Stimulated activated effector memory CD8-positive, alpha-beta T cell treated with anti-CD3 and anti-CD28 coated beads, Interleukin-12 subunit alpha, Interleukin-12 subunit beta, amount 100 ng/mL, for 72 hours (primary cell): Measurements from ENCODE around the gene NAIP.
"Not testable (repeated sequence)": the region's sequence is repeated elsewhere in the genome, so short reads cannot be mapped to it uniquely, and the experiment has no call there.

Experiments used
- ATAC-seq: fragments of 150-1000 bp; cut with Tn5 transposase; 2 replicates; pipeline ENCODE4 v1.10.0; 2021
- DNase-seq, 2 donors: peaks; one replicate each; pipeline ENCODE4 v3.0.0; 2021 to 2022; ENCODE audit warnings: low spot score in 2 of 2
- H3K27ac Mint-ChIP-seq: one replicate; pipeline ENCODE4 v1.8.0; 2022; ENCODE audit warnings: mild to moderate bottlenecking, mixed read lengths
- H3K36me3 Mint-ChIP-seq: one replicate; pipeline ENCODE4 v1.8.0; 2022; ENCODE audit warnings: mild to moderate bottlenecking, mixed read lengths
- H3K4me1 Mint-ChIP-seq: one replicate; pipeline ENCODE4 v1.8.0; 2022; ENCODE audit warnings: mixed read lengths
- H3K4me3 Mint-ChIP-seq: one replicate; pipeline ENCODE4 v1.8.0; 2022; ENCODE audit warnings: mild to moderate bottlenecking, mixed read lengths
- H3K9me3 Mint-ChIP-seq: one replicate; pipeline ENCODE4 v1.8.0; 2022; ENCODE audit warnings: mixed read lengths

Gene NAIP

GRCh38 chr5:71025289-71025953 is at the start of gene NAIP:
TSS of gene NAIP (minus strand) at chr5:71025339. CDS start at chr5:71012915, 12,424 bp downstream.
- not testable (repeated sequence) for H3K36me3 Mint-ChIP-seq, H3K4me3 Mint-ChIP-seq, DNase-seq, ATAC-seq, H3K9me3 Mint-ChIP-seq, H3K4me1 Mint-ChIP-seq, H3K27ac Mint-ChIP-seq

GRCh38 chr5:71067262-71067928 is 42.3 kb upstream of the NAIP start, which contains the start of gene GTF2H2:
TSS of gene GTF2H2 (minus strand) at chr5:71067676. CDS start at chr5:71062763, 4,913 bp downstream.
- not testable (repeated sequence) for H3K4me1 Mint-ChIP-seq, H3K4me3 Mint-ChIP-seq, H3K27ac Mint-ChIP-seq, H3K9me3 Mint-ChIP-seq, H3K36me3 Mint-ChIP-seq, DNase-seq
- peak; percentile 100 for ATAC-seq

DNA sequence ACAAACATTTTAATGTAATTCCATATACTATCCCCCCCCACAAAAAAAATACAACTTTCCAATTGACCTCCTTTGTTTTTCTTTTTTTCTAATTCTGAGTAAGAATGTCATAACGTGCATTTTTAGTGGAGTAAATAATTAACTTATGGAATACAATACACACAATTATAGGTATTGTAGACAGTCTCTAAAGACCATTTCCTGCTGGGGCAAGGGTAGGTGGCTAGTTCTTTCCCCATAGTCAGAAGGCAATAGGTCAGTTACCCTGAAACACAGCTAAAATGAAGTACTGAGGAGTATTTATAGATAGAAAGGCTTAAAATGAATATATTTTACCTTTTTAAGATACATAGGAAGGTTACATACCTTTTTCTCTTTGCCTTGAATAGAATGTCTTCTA is 36.2 kb upstream of the NAIP start:
- H3K9me3 Mint-ChIP-seq, ATAC-seq, DNase-seq, H3K27ac Mint-ChIP-seq, H3K4me3 Mint-ChIP-seq, H3K4me1 Mint-ChIP-seq, H3K36me3 Mint-ChIP-seq: not testable (repeated sequence)

DNA sequence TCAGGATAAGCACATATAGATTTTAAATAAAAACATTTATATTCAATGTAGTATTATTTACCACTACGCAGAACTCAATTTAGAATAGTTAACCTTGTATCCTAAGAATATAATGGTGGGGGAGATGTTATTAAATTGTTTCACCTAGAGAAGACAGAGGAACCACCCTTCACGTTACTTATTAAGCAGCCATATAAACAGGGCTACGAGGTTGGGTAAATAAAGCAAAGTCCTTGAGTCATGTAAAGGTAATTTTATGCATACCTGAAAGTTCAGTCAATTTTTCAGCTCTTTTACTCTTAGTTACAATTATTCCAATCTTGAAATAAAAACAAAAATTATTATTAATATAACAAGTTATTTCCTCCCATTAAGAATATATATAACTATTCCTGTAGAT is 34.3 kb upstream of the NAIP start:
- H3K4me1 Mint-ChIP-seq, H3K27ac Mint-ChIP-seq, H3K36me3 Mint-ChIP-seq, DNase-seq, H3K9me3 Mint-ChIP-seq, ATAC-seq, H3K4me3 Mint-ChIP-seq: not testable (repeated sequence)

DNA sequence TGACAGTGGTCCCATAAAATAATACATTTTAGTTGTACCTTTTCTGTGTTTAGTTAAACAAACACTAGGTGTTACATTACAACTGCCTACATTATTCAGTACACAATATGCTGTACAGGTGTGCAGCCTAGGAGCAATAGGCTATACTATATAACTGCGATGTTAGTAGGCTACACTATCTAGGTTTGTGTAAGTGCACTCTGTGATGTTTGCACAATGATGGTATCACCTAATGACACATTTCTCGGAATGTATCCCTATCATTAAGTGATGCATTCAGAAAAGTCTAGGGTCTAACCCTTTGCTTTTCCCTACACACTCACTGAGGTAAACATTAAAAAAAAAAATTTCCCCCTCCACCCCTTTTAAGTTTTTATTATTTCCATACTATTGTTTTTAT is 19.7 kb upstream of the NAIP start:
- not testable (repeated sequence) for H3K36me3 Mint-ChIP-seq, H3K4me1 Mint-ChIP-seq, DNase-seq, H3K9me3 Mint-ChIP-seq, H3K4me3 Mint-ChIP-seq, H3K27ac Mint-ChIP-seq, ATAC-seq

DNA sequence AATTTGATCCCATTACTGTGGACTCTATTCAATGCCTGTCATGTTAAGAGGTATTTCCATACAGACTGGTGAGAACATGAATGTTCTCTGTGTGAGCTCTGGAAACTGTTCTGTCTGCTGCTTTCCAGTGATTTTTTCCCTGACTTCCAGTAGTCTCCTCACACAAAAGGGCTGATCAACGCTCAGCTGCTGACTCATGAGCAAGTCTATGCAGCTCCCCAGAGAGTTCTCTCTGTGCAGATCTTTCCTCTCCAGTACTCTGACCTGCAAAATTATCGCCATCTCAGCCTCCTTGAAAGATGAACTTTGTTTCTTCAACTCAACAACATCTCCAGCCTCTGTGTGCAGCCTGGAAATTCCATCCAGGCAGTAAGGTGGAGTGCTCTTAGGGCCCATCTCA is 19.0 kb upstream of the NAIP start:
- H3K4me3 Mint-ChIP-seq, DNase-seq, H3K27ac Mint-ChIP-seq, H3K4me1 Mint-ChIP-seq, H3K36me3 Mint-ChIP-seq, ATAC-seq, H3K9me3 Mint-ChIP-seq: not testable (repeated sequence)

- not testable (repeated sequence) for H3K27ac Mint-ChIP-seq, ATAC-seq
These were observed 6.1 kb upstream of the NAIP start for GRCh38 chr5:71031046-71031776.

GRCh38 chr5:71020643-71021042 is 4.5 kb downstream of the NAIP start:
- not testable (repeated sequence) for H3K4me3 Mint-ChIP-seq, H3K36me3 Mint-ChIP-seq, H3K27ac Mint-ChIP-seq, H3K4me1 Mint-ChIP-seq, DNase-seq, ATAC-seq, H3K9me3 Mint-ChIP-seq

More at GRCh38 chr5:71031046-71031776, 6.1 kb upstream of the NAIP start:
- H3K36me3 Mint-ChIP-seq, H3K9me3 Mint-ChIP-seq, H3K4me3 Mint-ChIP-seq, H3K4me1 Mint-ChIP-seq, DNase-seq: not testable (repeated sequence)

GRCh38 chr5:71018376-71019005 is 6.6 kb downstream of the NAIP start:
- H3K36me3 Mint-ChIP-seq, H3K9me3 Mint-ChIP-seq, DNase-seq, H3K4me3 Mint-ChIP-seq, ATAC-seq, H3K27ac Mint-ChIP-seq, H3K4me1 Mint-ChIP-seq: not testable (repeated sequence)

DNA sequence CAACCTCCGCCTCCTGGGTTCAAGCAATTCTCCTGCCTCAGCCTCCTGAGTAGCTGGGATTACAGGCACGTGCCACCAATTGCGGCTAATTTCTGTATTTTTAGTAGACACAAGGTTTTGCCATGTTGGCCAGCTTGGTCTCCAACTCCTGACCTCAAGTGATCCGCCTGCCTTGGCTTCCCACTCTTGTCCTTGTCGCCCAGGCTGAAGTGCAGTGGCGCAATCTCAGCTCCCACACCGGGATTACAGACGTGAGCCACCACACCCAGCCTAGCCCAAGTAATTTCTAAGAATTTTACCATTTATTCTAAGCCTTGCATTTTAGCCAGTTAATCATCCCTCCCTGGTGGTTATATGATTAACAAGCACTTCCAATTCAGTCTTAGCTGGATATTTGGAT is 11.0 kb downstream of the NAIP start:
- H3K27ac Mint-ChIP-seq = no peak overlapping the region
- DNase-seq (no peak), ATAC-seq (no peak)
- H3K4me3 Mint-ChIP-seq = no peak overlapping the region
- H3K9me3 Mint-ChIP-seq = no peaks in the 10 kb centered on the region
- no peaks in the 10 kb centered on the region for H3K4me1 Mint-ChIP-seq
- H3K36me3 Mint-ChIP-seq = no peaks in the 10 kb centered on the region

DNA sequence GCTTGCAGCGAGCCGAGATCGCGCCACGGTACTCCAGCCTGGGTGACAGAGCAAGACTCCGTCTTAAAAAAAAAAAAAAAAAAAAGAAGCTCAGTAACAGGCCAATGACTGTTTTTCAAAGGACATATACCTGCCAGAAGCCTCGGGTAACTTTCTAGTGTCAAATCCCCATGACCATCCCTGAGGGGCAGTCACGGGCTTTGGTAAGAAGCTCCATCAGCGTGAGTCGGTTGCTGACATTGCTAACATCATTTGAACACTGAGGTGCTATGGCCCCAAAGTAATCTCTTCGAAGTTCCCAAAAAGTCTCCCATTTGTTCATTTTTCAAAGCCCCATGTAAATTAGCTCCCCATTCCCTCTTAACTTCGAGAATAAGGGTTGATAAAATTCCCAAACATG is 11.6 kb downstream of the NAIP start:
- no peak overlapping the region for H3K27ac Mint-ChIP-seq
- H3K4me3 Mint-ChIP-seq = no peak overlapping the region
- H3K36me3 Mint-ChIP-seq = no peaks in the 10 kb centered on the region
- no peak for DNase-seq
- no peak for ATAC-seq
- no peaks in the 10 kb centered on the region for H3K9me3 Mint-ChIP-seq
- H3K4me1 Mint-ChIP-seq = no peaks in the 10 kb centered on the region

DNA sequence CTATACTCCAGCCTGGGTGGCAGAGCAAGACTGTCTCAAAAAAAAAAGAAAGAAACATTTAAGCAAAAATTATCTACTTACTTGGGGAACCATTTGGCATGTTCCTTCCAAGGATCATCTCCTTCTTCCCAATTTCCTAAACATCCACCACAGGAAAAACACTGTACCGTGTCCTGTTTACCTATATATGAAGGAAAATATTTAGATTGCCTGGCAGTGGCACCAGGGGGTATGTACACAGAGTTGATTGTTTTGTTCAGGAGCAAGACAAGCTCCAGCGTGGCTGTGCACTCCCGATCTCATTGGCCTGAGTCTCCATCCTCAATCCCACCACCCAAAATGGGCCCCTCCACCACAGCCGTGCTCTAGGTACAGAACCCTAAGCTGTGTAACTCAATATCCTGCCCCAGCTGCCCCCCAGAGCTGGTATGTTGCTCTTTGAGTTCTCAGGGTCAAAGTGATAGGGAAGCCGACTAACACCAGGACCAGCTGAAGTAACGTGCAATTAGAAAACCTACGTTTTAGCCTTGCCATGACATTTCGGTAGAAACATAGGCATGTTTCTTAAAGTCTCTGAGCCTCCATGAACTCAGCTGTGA is 13.8 kb downstream of the NAIP start:
- Mint-ChIP-seq H3K27ac (no peak overlapping the region), H3K4me3 (no peak overlapping the region), H3K9me3 (no peaks in the 10 kb centered on the region), H3K4me1 (no peaks in the 10 kb centered on the region), H3K36me3 (no peaks in the 10 kb centered on the region)
- no peak for DNase-seq
- ATAC-seq = no peak

DNA sequence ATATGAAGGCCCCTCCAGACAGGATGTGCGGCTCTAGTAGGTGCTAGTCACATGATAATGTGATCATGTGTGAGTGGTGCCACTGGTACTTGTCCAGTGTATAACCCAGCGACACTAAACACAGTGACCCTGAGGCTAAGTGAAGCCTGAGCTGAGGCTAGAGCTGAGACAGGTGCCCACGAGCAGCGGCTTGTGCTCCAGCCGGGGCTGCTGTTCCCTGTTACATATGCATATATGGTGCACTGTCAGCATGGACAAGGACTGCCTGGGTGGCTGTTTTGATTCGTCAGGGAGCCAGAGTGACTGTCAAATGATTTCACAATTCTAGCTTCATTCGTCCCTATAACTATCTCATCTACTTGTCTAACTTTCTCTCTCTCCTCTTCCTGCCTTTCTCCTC is 18.2 kb downstream of the NAIP start:
- H3K4me3 Mint-ChIP-seq, H3K9me3 Mint-ChIP-seq, DNase-seq, H3K36me3 Mint-ChIP-seq, H3K4me1 Mint-ChIP-seq, H3K27ac Mint-ChIP-seq, ATAC-seq: not testable (repeated sequence)

DNA sequence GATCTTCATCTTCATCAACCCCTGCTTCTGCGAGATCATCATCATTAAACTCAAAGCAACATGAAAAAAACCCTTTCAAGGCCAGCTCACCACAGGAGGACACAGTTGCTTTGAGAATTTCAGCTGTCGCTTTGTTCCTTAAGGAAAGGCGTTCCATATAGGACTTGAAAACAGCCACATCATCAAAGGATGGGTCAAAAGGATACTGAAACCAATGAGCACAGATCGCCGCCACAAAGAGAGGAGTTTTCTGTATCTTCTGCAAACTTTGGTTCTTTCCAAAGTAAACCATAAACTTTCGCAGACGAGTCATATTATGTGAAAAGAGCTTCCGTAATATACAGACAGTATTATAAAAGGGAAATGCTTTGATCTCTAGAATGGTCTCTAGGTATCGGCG is 40.3 kb downstream of the NAIP start:
- H3K4me1 Mint-ChIP-seq, H3K4me3 Mint-ChIP-seq, DNase-seq, H3K27ac Mint-ChIP-seq, H3K36me3 Mint-ChIP-seq, H3K9me3 Mint-ChIP-seq: not testable (repeated sequence)
- ATAC-seq = peak; percentile 21

GRCh38 chr5:70967220-70967619 is 57.9 kb downstream of the NAIP start:
- not testable (repeated sequence) for H3K36me3 Mint-ChIP-seq, H3K4me3 Mint-ChIP-seq, H3K27ac Mint-ChIP-seq, H3K4me1 Mint-ChIP-seq, DNase-seq, H3K9me3 Mint-ChIP-seq, ATAC-seq
